ENCODE results near the gene ST6GALNAC2.

DNA sequence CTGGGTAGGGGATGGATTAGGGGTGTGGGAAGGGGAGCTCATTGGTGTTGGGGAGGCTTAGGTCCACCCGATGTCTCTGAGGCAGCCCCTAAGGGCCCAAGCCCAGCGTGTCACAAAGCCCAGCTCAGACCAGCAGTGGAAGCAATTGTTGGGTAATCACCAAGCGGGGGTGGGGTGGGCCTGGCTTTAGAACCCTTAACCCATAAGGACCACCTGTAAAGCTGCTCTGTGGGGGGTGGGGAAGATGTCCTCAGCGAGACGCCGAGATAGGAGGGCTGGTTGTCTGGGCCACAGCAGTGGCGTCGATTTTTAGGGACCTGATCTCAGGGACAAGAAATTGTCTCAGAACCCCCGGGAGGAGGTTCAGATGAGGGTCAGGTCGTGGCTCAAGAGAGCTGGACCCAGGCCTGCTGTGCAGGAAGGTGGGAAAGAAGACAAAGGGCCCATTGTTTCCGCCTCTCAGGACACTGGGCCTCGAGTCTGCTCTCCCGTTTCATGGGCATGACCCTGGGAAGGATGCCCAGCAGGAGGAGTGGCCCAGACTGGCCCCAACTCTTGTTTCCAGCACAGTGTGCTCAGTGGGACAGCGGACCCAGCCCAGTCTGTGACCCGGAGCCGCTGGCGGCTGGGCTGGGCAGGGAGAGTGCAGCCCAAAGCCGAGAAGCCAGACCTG, 15.9 kb downstream of the ST6GALNAC2 start:
- TF ChIP-seq, protein P1, sequence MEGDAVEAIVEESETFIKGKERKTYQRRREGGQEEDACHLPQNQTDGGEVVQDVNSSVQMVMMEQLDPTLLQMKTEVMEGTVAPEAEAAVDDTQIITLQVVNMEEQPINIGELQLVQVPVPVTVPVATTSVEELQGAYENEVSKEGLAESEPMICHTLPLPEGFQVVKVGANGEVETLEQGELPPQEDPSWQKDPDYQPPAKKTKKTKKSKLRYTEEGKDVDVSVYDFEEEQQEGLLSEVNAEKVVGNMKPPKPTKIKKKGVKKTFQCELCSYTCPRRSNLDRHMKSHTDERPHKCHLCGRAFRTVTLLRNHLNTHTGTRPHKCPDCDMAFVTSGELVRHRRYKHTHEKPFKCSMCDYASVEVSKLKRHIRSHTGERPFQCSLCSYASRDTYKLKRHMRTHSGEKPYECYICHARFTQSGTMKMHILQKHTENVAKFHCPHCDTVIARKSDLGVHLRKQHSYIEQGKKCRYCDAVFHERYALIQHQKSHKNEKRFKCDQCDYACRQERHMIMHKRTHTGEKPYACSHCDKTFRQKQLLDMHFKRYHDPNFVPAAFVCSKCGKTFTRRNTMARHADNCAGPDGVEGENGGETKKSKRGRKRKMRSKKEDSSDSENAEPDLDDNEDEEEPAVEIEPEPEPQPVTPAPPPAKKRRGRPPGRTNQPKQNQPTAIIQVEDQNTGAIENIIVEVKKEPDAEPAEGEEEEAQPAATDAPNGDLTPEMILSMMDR (IDR thresholded peaks at IDR 0.05) = no peak
- TF ChIP-seq POLR2A (IDR thresholded peaks at IDR 0.05) (no peak), POLR2AphosphoS5 (IDR thresholded peaks at IDR 0.05) (no peak)
